GM21528 (cell line): Measurements from ENCODE around the gene HBS1L.
A peak's percentile ranks its signal among the peaks of the same experiment; 100 is the strongest.

Source experiments
- ATAC-seq: cut with Tn5 transposase; IDR thresholded peaks from one replicate; pipeline ENCODE4 v1.9.1; 2021; ENCODE audit warnings: mild to moderate bottlenecking, moderate library complexity; ENCODE audit not compliant: unreplicated experiment, low FRiP score

HBS1L gene

DNA sequence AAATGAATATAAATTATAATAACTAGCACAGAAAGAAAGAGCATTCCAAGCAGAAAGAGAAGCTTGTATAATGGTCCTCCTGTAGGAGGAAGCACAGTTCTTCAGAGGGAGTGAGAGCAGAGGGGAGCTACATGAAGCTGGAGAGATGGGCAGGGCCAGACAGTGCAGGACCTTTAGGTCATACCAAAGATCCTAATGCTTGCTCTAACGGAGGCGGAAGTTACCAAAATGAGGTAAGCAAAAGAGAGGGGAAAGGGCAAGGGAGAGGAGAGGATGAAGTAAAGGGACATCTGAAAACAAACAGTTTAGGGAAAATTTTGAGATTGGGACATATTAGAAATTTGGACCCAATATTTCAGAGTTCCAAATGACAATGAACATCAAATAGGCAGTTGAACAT is 50.2 kb downstream of the HBS1L start:
- no peak for ATAC-seq

DNA sequence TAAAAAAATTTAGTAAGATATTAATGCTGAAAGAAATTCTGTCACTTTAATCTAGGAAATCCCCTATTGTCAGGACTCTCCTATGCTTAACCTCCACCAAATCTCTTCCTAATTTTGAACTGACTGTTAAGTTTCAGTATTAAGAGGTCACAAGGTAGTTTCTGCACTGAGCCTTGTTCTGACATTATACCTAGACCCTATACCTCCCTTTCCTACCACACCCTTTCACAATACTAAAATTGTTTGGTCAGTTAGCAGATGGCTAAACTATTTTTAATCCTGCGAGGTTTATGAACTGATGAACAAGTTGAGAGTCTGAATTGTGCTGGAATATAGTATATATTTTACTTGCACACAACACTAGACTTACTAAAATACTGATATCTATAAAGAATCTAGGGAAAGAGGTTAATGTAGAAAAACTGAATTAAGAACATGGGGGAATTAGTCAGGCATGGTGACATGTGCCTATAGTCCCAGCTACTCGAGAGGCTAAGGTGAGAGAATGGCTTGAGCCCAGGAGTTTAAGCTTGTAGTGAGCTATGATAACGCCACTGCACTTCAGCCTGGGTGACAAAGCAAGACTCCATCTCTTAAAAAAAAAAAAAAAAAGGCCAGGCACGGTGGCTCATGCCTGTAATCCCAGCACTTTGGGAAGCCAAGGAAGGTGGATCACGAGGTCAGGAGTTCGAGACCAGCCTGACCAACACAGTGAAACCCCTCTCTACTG is 51.5 kb downstream of the HBS1L start:
- ATAC-seq: peak; percentile 95

- ATAC-seq: peak; percentile 27
Measured at GRCh38 chr6:135002229-135002844, 52.3 kb downstream of the HBS1L start.

GRCh38 chr6:134999107-134999506 is 55.5 kb downstream of the HBS1L start:
- no peak for ATAC-seq

- ATAC-seq: no peak
Measured at GRCh38 chr6:134997133-134997995, 57.3 kb downstream of the HBS1L start.

- ATAC-seq: no peak
Measured at GRCh38 chr6:134995536-134995935, 59.1 kb downstream of the HBS1L start.

DNA sequence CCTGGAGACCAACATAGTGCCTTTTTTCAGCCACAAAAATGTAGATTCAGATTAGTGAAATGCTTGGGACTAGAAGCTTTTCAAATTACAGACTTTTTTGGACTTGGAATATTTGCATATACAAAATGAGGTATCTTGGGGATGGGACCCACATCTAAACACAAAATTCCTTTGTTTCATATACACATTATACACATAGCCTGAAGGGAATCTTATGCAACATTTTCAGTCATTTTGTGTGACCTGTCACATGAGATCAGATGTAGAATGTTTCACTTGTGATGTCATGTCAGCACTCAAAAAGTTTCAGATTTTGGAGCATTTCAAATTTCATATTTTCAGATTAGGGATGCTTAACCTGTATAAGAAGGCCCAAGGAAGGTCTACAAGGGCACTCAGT is 60.2 kb downstream of the HBS1L start:
- no peak for ATAC-seq

GRCh38 chr6:134992155-134992554 is 62.5 kb downstream of the HBS1L start:
- no peak for ATAC-seq

DNA sequence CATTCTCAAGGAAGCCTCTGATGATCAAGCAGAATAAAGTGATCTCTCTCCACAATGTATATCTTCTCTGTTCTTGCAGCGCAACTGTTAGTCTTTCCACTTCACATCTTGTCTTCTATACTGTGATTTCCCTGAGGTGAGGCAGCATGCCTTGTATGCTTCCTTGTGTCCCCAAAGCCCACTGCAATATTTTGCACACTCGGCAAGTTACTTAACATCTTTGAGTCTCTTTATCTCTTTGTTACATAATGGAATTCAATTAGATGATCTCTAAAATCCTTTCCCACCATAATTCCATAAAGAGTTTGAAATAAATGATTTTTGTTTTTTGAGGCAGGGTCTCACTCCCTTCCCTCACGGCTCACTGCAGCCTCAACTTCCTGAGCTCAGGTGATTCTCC is 64.4 kb downstream of the HBS1L start:
- ATAC-seq: no peak

DNA sequence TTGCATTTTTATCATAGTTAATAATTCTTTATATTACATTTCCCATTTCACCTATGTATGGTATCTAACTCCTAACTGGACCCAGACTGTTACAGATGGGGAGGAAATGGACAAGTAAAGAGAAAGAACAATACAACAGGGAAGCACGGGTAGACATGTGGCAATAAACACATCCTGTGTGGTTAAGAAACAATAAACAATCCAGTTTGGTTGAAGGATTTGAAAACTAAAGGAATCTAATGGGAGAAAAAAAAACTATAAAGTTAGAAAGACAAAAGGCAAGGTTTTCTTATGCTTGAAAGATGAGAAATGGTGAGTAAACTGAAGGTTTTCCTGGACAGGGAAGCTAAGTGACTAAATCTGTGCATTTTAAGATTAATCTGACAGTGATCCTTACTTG is 69.8 kb downstream of the HBS1L start:
- ATAC-seq: no peak

DNA sequence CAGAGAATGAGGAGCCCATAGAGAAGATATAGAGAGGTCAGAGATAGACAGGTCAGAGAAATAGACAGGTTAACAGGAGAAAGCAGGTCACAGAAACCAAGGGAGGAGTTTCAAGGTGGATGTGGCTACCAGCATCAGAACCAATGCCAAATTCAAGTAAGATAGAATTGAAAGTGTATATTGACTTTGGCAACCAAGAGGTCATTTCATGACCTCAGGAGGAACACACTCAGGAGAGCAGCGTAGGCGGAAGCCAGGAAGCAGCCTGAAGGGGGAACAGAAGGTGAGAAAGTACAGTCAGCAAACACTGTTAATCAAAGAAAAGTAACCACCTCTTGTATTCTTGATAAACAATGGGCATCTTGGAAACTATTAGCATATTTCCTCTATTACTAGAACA is 70.8 kb downstream of the HBS1L start:
- no peak for ATAC-seq

GRCh38 chr6:134982161-134982560 is 72.5 kb downstream of the HBS1L start:
- ATAC-seq: no peak

GRCh38 chr6:134980846-134981245 is 73.8 kb downstream of the HBS1L start:
- no peak for ATAC-seq

DNA sequence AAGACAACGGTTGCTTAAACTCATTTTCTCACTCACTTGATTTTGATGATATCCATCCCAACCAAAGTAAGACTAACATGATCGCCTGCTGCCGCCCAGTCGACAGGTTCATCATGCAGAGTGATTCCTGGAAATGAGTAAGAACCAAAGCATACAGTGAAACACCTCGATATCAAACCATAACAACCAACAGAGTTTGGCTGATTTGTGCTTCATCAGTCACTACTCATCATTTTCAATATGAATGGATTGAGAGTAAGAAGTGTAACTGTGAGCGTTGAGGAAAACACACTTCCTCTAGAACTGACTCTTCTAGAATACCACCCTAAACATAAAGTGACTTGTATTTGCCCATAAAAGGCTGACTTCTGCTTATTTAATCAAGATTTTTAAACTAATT is 75.5 kb downstream of the HBS1L start:
- peak; percentile 69 for ATAC-seq

- no peak for ATAC-seq
Measured at GRCh38 chr6:134974370-134974769, 80.3 kb downstream of the HBS1L start.

- no peak for ATAC-seq
Measured at GRCh38 chr6:134967711-134968110, 86.9 kb downstream of the HBS1L start.

DNA sequence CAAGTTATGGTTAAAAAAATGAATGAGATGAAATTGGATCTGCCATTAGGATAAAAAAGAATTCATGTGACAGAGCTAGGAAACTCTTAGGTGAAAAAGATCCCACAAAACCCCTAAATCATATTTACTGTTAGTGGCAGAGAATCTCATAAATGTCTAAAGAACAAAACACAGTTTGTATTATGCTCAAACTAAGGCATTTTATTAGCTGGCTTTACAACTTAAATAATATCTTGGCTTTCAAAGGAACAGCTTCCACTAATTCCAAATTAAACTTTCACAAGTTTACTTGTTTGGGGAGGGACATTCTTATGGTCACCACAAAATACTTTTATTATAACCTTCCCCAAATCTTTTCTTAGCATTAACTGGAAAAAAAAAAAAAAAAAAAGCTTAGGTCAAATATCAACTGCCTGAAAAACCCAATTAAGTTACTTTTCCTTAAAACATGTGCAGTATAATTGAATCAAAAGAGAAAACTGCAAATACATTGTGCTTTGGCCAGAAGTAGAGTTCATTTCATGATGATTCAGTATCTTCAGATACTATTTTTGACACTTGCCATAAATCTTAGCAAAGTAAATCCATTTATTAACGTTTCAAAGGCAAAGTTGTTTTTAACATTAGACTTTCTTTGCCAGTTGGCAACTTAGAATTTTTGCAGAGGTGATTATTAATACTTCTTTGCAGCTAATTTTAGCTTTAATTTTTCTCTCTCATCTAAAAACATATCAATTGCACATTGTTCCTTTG is 90.0 kb downstream of the HBS1L start:
- ATAC-seq: no peak

DNA sequence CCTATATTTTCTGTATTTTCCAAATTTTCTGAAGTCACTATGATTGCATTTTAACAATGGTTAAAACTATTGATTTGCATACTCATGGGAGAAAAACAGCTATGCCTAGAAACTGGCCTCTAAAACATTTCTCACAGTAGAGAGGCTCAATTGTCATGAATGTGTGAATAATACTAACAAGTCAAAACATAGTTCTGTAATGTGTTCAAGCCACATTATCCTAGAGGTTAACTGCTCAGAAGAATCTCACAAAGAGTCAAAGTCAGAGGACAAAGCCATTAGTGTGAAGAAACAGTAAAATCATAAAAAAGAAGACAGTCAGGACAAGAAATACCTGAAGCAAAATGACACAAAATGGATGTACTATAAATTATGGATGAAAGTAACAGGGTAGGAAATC is 92.2 kb downstream of the HBS1L start:
- no peak for ATAC-seq

DNA sequence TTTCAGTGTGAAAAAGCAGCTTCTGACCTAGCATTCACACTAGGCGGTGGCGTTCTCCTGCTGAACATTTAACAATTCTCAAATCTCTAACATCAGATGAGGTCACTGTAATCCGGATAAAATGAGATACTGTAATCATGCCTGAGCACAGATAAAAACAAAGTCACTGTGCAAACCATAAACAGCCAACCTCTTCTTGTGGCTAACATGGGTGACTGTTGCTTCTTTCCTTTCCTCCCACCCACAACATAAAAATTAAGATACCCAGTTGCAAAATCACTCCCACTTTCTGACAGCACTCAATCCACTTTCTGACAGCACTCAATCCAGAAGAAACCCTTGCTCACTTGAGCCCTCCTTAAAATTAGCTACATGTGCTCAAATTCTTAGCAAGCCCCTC is 93.3 kb downstream of the HBS1L start:
- no peak for ATAC-seq

GRCh38 chr6:134959603-134960002 is 95.0 kb downstream of the HBS1L start:
- ATAC-seq: no peak

- ATAC-seq: no peak
Measured at GRCh38 chr6:134956676-134957075, 97.9 kb downstream of the HBS1L start.
